Mesenchymal stem cell (in vitro differentiated cells and primary cell): ENCODE measurements around the gene RAPGEF1.

Experiments
- DNase-seq: peaks from one replicate; pipeline ENCODE4 v3.0.0-alpha.2; 2013
- H2AFZ ChIP-seq: one replicate; pipeline ENCODE4 v1.6.1; 2013; ENCODE audit warnings: low read depth, mild to moderate bottlenecking, control low read depth, inconsistent platforms, low read length, moderate library complexity
- H2AK5ac ChIP-seq: 2 replicates; pipeline ENCODE4 v1.6.1; 2013; ENCODE audit warnings: low read length, moderate library complexity, mild to moderate bottlenecking, inconsistent platforms; ENCODE audit not compliant: severe bottlenecking
- H2BK120ac ChIP-seq: one replicate; pipeline ENCODE4 v1.6.1; 2013; ENCODE audit warnings: low read depth, mild to moderate bottlenecking, inconsistent platforms, low read length, moderate library complexity
- H2BK12ac ChIP-seq, 2 experiments: one replicate each; pipeline ENCODE4 v1.6.1; 2013; ENCODE audit warnings: inconsistent platforms in 2 of 2, low read length in 2 of 2, mild to moderate bottlenecking in 2 of 2, moderate library complexity in 2 of 2, control low read depth in 1 of 2
- H2BK15ac ChIP-seq: one replicate; pipeline ENCODE4 v1.6.1; 2013; ENCODE audit warnings: mild to moderate bottlenecking, low read depth, inconsistent platforms; ENCODE audit not compliant: poor library complexity, severe bottlenecking
- H2BK5ac ChIP-seq: 2 replicates; pipeline ENCODE4 v1.6.1; 2013; ENCODE audit warnings: low read depth, mild to moderate bottlenecking, low read length, control low read depth, inconsistent platforms; ENCODE audit not compliant: poor library complexity, severe bottlenecking
- H3K14ac ChIP-seq, 2 experiments: one replicate each; pipeline ENCODE4 v1.6.1; 2013; ENCODE audit warnings: inconsistent platforms in 2 of 2, low read length in 2 of 2, control low read depth in 1 of 2, mild to moderate bottlenecking in 1 of 2, moderate library complexity in 1 of 2
- H3K18ac ChIP-seq, 2 experiments: one replicate each; pipeline ENCODE4 v1.6.1; 2013; ENCODE audit warnings: inconsistent platforms in 2 of 2, low read length in 2 of 2, control low read depth in 1 of 2, low read depth in 1 of 2, mild to moderate bottlenecking in 1 of 2
- H3K23ac ChIP-seq, 2 experiments: one replicate each; pipeline ENCODE4 v1.6.1; 2013; ENCODE audit warnings: inconsistent platforms in 2 of 2, low read length in 2 of 2, mild to moderate bottlenecking in 2 of 2, moderate library complexity in 2 of 2, control low read depth in 1 of 2
- H3K27ac ChIP-seq: 2 replicates; pipeline ENCODE4 v1.5.1; 2013; ENCODE audit warnings: mild to moderate bottlenecking, moderate library complexity, low read length, control low read depth, inconsistent platforms; ENCODE audit not compliant: poor library complexity, severe bottlenecking
- H3K27me3 ChIP-seq, 2 experiments: 2 replicates each; pipeline versions ENCODE4 v1.6.1 to v1.7.0; 2013; ENCODE audit warnings: low read length in 2 of 2, mild to moderate bottlenecking in 2 of 2, moderate library complexity in 2 of 2, control low read depth in 1 of 2, inconsistent platforms in 1 of 2; ENCODE audit not compliant: control insufficient read depth in 1 of 2, insufficient read depth in 1 of 2
- H3K36me3 ChIP-seq, 2 experiments: 2 replicates each; pipeline versions ENCODE4 v1.6.1 to v1.7.0; 2013; ENCODE audit warnings: low read length in 2 of 2, control low read depth in 1 of 2, inconsistent platforms in 1 of 2, low read depth in 1 of 2, mild to moderate bottlenecking in 1 of 2; ENCODE audit not compliant: insufficient read depth in 2 of 2, control insufficient read depth in 1 of 2
- H3K4ac ChIP-seq, 2 experiments: one replicate each; pipeline ENCODE4 v1.6.1; 2013; ENCODE audit warnings: inconsistent platforms in 2 of 2, low read length in 2 of 2, mild to moderate bottlenecking in 2 of 2, moderate library complexity in 2 of 2, control low read depth in 1 of 2, low read depth in 1 of 2
- H3K4me1 ChIP-seq: 2 replicates; pipeline ENCODE4 v1.6.1; 2013; ENCODE audit warnings: low read depth, low read length, control low read depth; ENCODE audit not compliant: control insufficient read depth, insufficient read depth
- H3K4me2 ChIP-seq: 2 replicates; pipeline ENCODE4 v1.6.1; 2013; ENCODE audit warnings: low read length, mild to moderate bottlenecking, inconsistent platforms; ENCODE audit not compliant: poor library complexity, severe bottlenecking
- H3K4me3 ChIP-seq, 2 experiments: 2 replicates each; pipeline versions ENCODE4 v1.5.1 to v1.7.0; 2013; ENCODE audit warnings: low read length in 2 of 2, mild to moderate bottlenecking in 2 of 2, control low read depth in 1 of 2, low read depth in 1 of 2; ENCODE audit not compliant: insufficient read depth in 1 of 2
- H3K79me1 ChIP-seq: replicated peaks from 2 replicates; pipeline ENCODE4 v1.6.1; 2013; ENCODE audit warnings: mild to moderate bottlenecking, control low read depth, low read length, inconsistent platforms; ENCODE audit not compliant: poor library complexity, severe bottlenecking
- H3K9ac ChIP-seq: 2 replicates; pipeline ENCODE4 v1.7.0; 2013; ENCODE audit warnings: mild to moderate bottlenecking, low read length, moderate library complexity
- H3K9me3 ChIP-seq: 2 replicates; pipeline ENCODE4 v1.7.0; 2013; ENCODE audit warnings: mild to moderate bottlenecking, low read length; ENCODE audit not compliant: control insufficient read depth
- H4K8ac ChIP-seq: one replicate; pipeline ENCODE4 v1.6.1; 2013; ENCODE audit warnings: inconsistent platforms, mild to moderate bottlenecking, low read length, moderate library complexity
- H4K91ac ChIP-seq: one replicate; pipeline ENCODE4 v1.6.1; 2013; ENCODE audit warnings: mild to moderate bottlenecking, low read length, inconsistent platforms
- WGBS: methylation state at CpG from one replicate; pipeline ENCODE4 v1.1.7; 2013; ENCODE audit warnings: mixed read lengths; 5-methylcytosine and 5-hydroxymethylcytosine counted together

RAPGEF1 gene

GRCh38 chr9:131529597-131530545 lies 210.0 kb downstream of the RAPGEF1 start:
- H3K36me3 ChIP-seq, result peaks cover 46% of the 10 kb centered on the region in 2 experiments
- peak overlapping the region; percentile 88 for H4K8ac ChIP-seq
- H3K9me3 ChIP-seq, result no peaks in the 10 kb centered on the region
- H3K9ac ChIP-seq, result peak overlapping the region; percentile 92
- peaks cover 18% of the 10 kb centered on the region for H3K4me1 ChIP-seq
- no peak overlapping the region for H2AK5ac ChIP-seq
- peak overlapping the region; percentile 86 for H2BK120ac ChIP-seq
- peak overlapping the region in 1 of 2 experiments; percentile 4 for H3K4ac ChIP-seq
- no peak overlapping the region for H2BK5ac ChIP-seq
- H3K14ac ChIP-seq, result peak overlapping the region in 1 of 2 experiments; percentile 61
- H3K18ac ChIP-seq, result peak overlapping the region in 1 of 2 experiments; percentile 92
- H3K27me3 ChIP-seq, result no peaks in the 10 kb centered on the region
- DNase-seq, result no peak
- peak overlapping the region; percentile 94 to 97 for H3K4me3 ChIP-seq
- H2BK15ac ChIP-seq, result no peak overlapping the region
- no peak overlapping the region for H2BK12ac ChIP-seq
- H3K4me2 ChIP-seq, result peak overlapping the region; percentile 88
- peak overlapping the region; percentile 67 for H2AFZ ChIP-seq
- peaks cover 23% of the 10 kb centered on the region for H3K79me1 ChIP-seq
- WGBS, result 71% methylated on average over 22 of the region's 24 CpGs
- H3K27ac ChIP-seq, result no peak overlapping the region
- peak overlapping the region in 1 of 2 experiments; percentile 2 for H3K23ac ChIP-seq
- H4K91ac ChIP-seq, result no peak overlapping the region

- no peak overlapping the region for H2AFZ ChIP-seq
- no peak overlapping the region for H3K4me2 ChIP-seq
- H3K36me3 ChIP-seq, result peaks cover 54 to 55% of the 10 kb centered on the region in 2 experiments
- H3K27me3 ChIP-seq, result no peaks in the 10 kb centered on the region
- H3K9me3 ChIP-seq, result no peaks in the 10 kb centered on the region
- no peak overlapping the region for H2AK5ac ChIP-seq
- peaks cover 19% of the 10 kb centered on the region for H3K4me1 ChIP-seq
- H2BK120ac ChIP-seq, result no peak overlapping the region
- no peak overlapping the region for H3K23ac ChIP-seq
- no peak overlapping the region for H3K18ac ChIP-seq
- no peak overlapping the region for H2BK5ac ChIP-seq
- no peak overlapping the region for H3K9ac ChIP-seq
- no peak overlapping the region for H3K4ac ChIP-seq
- WGBS, result 96% methylated on average over 35 of the region's 35 CpGs
- H3K27ac ChIP-seq, result no peak overlapping the region
- H3K4me3 ChIP-seq, result no peak overlapping the region
- H2BK12ac ChIP-seq, result no peak overlapping the region
- no peak overlapping the region for H4K8ac ChIP-seq
- no peak overlapping the region for H4K91ac ChIP-seq
- H2BK15ac ChIP-seq, result no peak overlapping the region
- DNase-seq, result no peak
- peaks cover 23% of the 10 kb centered on the region for H3K79me1 ChIP-seq
- H3K14ac ChIP-seq, result no peak overlapping the region
Measured at GRCh38 chr9:131528886-131529505, 210.9 kb downstream of the RAPGEF1 start.

- 97% methylated on average over 7 of the region's 7 CpGs for WGBS
- Histone ChIP-seq H3K27me3 (no peaks in the 10 kb centered on the region), H3K79me1 (peaks cover 23% of the 10 kb centered on the region)
Measured at GRCh38 chr9:131528186-131528585, 211.7 kb downstream of the RAPGEF1 start.

More at GRCh38 chr9:131528186-131528585, 211.7 kb downstream of the RAPGEF1 start:
- no peak overlapping the region for H2AK5ac ChIP-seq
- H3K4ac ChIP-seq, result no peak overlapping the region
- H3K18ac ChIP-seq, result no peak overlapping the region
- no peak overlapping the region for H2BK15ac ChIP-seq
- no peak overlapping the region for H2BK120ac ChIP-seq
- H3K4me2 ChIP-seq, result no peak overlapping the region
- H3K36me3 ChIP-seq, result peaks cover 62 to 63% of the 10 kb centered on the region in 2 experiments
- no peak overlapping the region for H3K27ac ChIP-seq
- no peaks in the 10 kb centered on the region for H3K9me3 ChIP-seq
- no peak for DNase-seq
- no peak overlapping the region for H2BK5ac ChIP-seq
- H4K8ac ChIP-seq, result no peak overlapping the region
- no peak overlapping the region for H3K14ac ChIP-seq
- H3K23ac ChIP-seq, result no peak overlapping the region
- H3K9ac ChIP-seq, result no peak overlapping the region
- no peak overlapping the region for H2BK12ac ChIP-seq
- H4K91ac ChIP-seq, result no peak overlapping the region
- H2AFZ ChIP-seq, result no peak overlapping the region
- H3K4me3 ChIP-seq, result no peak overlapping the region
- peaks cover 19% of the 10 kb centered on the region for H3K4me1 ChIP-seq
